Measurements from ENCODE around the gene PXK. TPM values are rescaled to one million over a fixed set of nuclear protein-coding genes. Genes with fewer than 3 reads are reported as not detected.

PXK gene
- total and polyA plus RNA-seq, 10 of the 15 experiments (the other 5 are each of a cell fraction or from before 2014, with no cell fraction given), result 8.4 to 38.0 (median 27.6) TPM

DNA sequence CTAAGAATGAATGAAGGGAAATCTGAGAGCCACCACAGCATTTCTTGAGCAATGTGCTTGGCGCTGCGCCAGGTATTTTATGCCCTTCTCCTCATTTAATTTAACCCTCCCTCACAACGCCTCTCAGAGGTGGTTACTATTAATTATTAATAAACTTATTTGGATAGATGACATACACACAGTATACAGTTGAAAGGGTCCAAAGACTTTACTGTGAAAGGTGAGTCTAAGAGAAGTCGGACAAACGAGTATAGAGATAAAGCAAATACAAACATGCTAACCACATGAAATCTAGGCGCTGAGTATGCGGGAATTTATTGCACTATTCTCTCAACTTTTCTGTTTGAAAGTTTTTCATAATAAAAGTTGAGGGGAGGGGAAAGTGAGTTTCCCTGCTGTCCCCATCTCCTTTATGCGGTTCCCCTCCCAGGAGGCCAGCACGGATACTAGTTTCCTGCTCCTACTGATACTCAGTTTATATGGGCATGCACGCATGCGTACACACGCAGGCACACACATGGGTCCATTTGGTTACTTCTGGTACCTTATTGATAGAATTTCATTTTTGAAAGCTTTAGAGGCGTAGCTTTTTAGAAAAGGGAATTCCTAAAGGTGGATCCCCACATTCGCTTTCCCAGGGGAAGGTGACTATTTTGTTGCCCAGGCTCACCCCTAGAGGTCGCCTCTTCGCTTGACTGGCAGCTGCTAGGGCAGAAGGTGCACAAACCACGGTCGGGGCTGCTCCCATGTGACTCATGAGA is 130.7 kb downstream of the PXK start (continued):
- TF ChIP-seq BHLHE40 (IDR thresholded peaks at IDR 0.05; ENCODE audit: borderline replicate concordance in 1 of 2, low read depth in 2 of 2, low read length in 1 of 2), result no peak; a peak in 1 of 4 replicates
- TF ChIP-seq PAX5 (IDR thresholded peaks at IDR 0.05; ENCODE audit: borderline replicate concordance, low read depth, low read length), result no peak
- TF ChIP-seq MEF2A (IDR thresholded peaks at IDR 0.05; ENCODE audit: insufficient read depth, low read depth, low read length), result no peak
- TF ChIP-seq, protein P1, sequence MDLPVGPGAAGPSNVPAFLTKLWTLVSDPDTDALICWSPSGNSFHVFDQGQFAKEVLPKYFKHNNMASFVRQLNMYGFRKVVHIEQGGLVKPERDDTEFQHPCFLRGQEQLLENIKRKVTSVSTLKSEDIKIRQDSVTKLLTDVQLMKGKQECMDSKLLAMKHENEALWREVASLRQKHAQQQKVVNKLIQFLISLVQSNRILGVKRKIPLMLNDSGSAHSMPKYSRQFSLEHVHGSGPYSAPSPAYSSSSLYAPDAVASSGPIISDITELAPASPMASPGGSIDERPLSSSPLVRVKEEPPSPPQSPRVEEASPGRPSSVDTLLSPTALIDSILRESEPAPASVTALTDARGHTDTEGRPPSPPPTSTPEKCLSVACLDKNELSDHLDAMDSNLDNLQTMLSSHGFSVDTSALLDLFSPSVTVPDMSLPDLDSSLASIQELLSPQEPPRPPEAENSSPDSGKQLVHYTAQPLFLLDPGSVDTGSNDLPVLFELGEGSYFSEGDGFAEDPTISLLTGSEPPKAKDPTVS (IDR thresholded peaks at IDR 0.05; ENCODE audit: low read depth, low read length), result no peak
- TF ChIP-seq EED (IDR thresholded peaks at IDR 0.05; ENCODE audit: low read depth), result peak; percentile 46; the same call in 1 of the 2 replicates
- TF ChIP-seq, protein P2, sequence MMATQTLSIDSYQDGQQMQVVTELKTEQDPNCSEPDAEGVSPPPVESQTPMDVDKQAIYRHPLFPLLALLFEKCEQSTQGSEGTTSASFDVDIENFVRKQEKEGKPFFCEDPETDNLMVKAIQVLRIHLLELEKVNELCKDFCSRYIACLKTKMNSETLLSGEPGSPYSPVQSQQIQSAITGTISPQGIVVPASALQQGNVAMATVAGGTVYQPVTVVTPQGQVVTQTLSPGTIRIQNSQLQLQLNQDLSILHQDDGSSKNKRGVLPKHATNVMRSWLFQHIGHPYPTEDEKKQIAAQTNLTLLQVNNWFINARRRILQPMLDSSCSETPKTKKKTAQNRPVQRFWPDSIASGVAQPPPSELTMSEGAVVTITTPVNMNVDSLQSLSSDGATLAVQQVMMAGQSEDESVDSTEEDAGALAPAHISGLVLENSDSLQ (IDR thresholded peaks at IDR 0.05), result peak; percentile 94
- no peak for TF ChIP-seq KLF5 (IDR thresholded peaks at IDR 0.05; ENCODE audit: partially characterized antibody)
- TF ChIP-seq MXI1 (IDR thresholded peaks at IDR 0.05; ENCODE audit: low read depth, low read length), result no peak
- TF ChIP-seq, protein P3, sequence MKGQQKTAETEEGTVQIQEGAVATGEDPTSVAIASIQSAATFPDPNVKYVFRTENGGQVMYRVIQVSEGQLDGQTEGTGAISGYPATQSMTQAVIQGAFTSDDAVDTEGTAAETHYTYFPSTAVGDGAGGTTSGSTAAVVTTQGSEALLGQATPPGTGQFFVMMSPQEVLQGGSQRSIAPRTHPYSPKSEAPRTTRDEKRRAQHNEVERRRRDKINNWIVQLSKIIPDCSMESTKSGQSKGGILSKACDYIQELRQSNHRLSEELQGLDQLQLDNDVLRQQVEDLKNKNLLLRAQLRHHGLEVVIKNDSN (IDR thresholded peaks at IDR 0.05; ENCODE audit: borderline replicate concordance, extremely low read length, insufficient read depth, low read depth, low read length), result peak; percentile 32
- no peak for TF ChIP-seq SIN3A (IDR thresholded peaks at IDR 0.05; ENCODE audit: low read depth, low read length)
- TF ChIP-seq SREBF1 (IDR thresholded peaks at IDR 0.05; ENCODE audit: low read length), result no peak
- TF ChIP-seq CEBPB (IDR thresholded peaks at IDR 0.05; ENCODE audit: borderline replicate concordance in 1 of 2, low read depth in 2 of 2, low read length in 2 of 2), result no peak
- TF ChIP-seq, protein P4, sequence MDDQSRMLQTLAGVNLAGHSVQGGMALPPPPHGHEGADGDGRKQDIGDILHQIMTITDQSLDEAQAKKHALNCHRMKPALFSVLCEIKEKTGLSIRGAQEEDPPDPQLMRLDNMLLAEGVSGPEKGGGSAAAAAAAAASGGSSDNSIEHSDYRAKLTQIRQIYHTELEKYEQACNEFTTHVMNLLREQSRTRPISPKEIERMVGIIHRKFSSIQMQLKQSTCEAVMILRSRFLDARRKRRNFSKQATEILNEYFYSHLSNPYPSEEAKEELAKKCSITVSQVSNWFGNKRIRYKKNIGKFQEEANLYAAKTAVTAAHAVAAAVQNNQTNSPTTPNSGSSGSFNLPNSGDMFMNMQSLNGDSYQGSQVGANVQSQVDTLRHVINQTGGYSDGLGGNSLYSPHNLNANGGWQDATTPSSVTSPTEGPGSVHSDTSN (IDR thresholded peaks at IDR 0.05; ENCODE audit: insufficient replicate concordance, low read depth, low read length), result peak; percentile 86
- 0 out of 4 replicates have a peak, but pooled peaks of 1 of the 2 experiments have one; percentile 31 for TF ChIP-seq EP300 (IDR thresholded peaks at IDR 0.05; ENCODE audit: borderline replicate concordance in 1 of 2, control insufficient read depth in 1 of 2, low read depth in 2 of 2, low read length in 2 of 2)
- TF ChIP-seq TARDBP (IDR thresholded peaks at IDR 0.05; ENCODE audit: borderline replicate concordance), result no peak
- TF ChIP-seq SMARCA5 (IDR thresholded peaks at IDR 0.05), result 0 out of 2 replicates have a peak, but pooled peaks have one; percentile 30
- no peak for TF ChIP-seq POU2F2 (IDR thresholded peaks at IDR 0.05; ENCODE audit: borderline replicate concordance, low read depth, low read length)
- TF ChIP-seq, protein P5, sequence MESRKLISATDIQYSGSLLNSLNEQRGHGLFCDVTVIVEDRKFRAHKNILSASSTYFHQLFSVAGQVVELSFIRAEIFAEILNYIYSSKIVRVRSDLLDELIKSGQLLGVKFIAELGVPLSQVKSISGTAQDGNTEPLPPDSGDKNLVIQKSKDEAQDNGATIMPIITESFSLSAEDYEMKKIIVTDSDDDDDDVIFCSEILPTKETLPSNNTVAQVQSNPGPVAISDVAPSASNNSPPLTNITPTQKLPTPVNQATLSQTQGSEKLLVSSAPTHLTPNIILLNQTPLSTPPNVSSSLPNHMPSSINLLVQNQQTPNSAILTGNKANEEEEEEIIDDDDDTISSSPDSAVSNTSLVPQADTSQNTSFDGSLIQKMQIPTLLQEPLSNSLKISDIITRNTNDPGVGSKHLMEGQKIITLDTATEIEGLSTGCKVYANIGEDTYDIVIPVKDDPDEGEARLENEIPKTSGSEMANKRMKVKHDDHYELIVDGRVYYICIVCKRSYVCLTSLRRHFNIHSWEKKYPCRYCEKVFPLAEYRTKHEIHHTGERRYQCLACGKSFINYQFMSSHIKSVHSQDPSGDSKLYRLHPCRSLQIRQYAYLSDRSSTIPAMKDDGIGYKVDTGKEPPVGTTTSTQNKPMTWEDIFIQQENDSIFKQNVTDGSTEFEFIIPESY (IDR thresholded peaks at IDR 0.05), result no peak
- TF ChIP-seq HDAC2 (IDR thresholded peaks at IDR 0.05), result no peak
- TF ChIP-seq HDAC6 (IDR thresholded peaks at IDR 0.05; ENCODE audit: unreplicated experiment), result no peak
- TF ChIP-seq, protein P6, sequence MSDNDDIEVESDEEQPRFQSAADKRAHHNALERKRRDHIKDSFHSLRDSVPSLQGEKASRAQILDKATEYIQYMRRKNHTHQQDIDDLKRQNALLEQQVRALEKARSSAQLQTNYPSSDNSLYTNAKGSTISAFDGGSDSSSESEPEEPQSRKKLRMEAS (IDR thresholded peaks at IDR 0.05; ENCODE audit: low read depth, low read length), result no peak
